Smooth muscle cell (in vitro differentiated cells): ENCODE data around the gene WIPI1. TPM values are rescaled to one million over a fixed set of nuclear protein-coding genes. Genes with fewer than 3 reads are reported as not detected.

Experiments used
- DNase-seq: peaks from one replicate; lab custom pipeline; 2025; ENCODE audit not compliant: unreplicated experiment; lab: John Stamatoyannopoulos, UW
- H2AFZ ChIP-seq: fragments of 200-600 bp; sonication (generic); 2 replicates; pipeline ENCODE4 v1.6.0; 2016; ENCODE audit warnings: antibody characterized with exemption, low read depth, mild to moderate bottlenecking
- H3F3A ChIP-seq: fragments of 200-600 bp; sonication (generic); 2 replicates; pipeline ENCODE4 v1.6.0; 2017; ENCODE audit warnings: antibody characterized with exemption, low read depth
- H3K27ac ChIP-seq: fragments of 200-600 bp; sonication (generic); 2 replicates; pipeline ENCODE4 v1.5.1; 2016; ENCODE audit warnings: low read depth, mild to moderate bottlenecking
- H3K27me3 ChIP-seq: fragments of 200-600 bp; sonication (generic); 2 replicates; pipeline ENCODE4 v1.6.1; 2016; ENCODE audit warnings: low read depth, mild to moderate bottlenecking
- H3K36me3 ChIP-seq: fragments of 200-600 bp; sonication (generic); 2 replicates; pipeline ENCODE4 v1.5.1; 2016; ENCODE audit warnings: low read depth
- H3K4me1 ChIP-seq: fragments of 200-600 bp; sonication (generic); 2 replicates; pipeline ENCODE4 v1.5.1; 2016; ENCODE audit warnings: low read depth
- H3K4me2 ChIP-seq: fragments of 200-600 bp; sonication (generic); 2 replicates; pipeline ENCODE4 v1.6.0; 2016; ENCODE audit warnings: mild to moderate bottlenecking
- H3K4me3 ChIP-seq: fragments of 200-600 bp; sonication (generic); 2 replicates; pipeline ENCODE4 v1.5.1; 2016; ENCODE audit warnings: mild to moderate bottlenecking
- H3K79me2 ChIP-seq: fragments of 200-600 bp; sonication (generic); 2 replicates; pipeline ENCODE4 v1.6.0; 2016; ENCODE audit warnings: low read depth, mild to moderate bottlenecking
- H3K9ac ChIP-seq: fragments of 200-600 bp; sonication (generic); 2 replicates; pipeline ENCODE4 v1.6.0; 2016; ENCODE audit warnings: low read depth
- H3K9me3 ChIP-seq: fragments of 200-600 bp; sonication (generic); replicated peaks from 2 replicates; pipeline ENCODE4 v1.5.1; 2016; ENCODE audit warnings: low read depth
- H4K20me1 ChIP-seq: fragments of 200-600 bp; sonication (generic); 2 replicates; pipeline ENCODE4 v1.6.0; 2016; ENCODE audit warnings: low read depth
- CTCF ChIP-seq: fragments of 200-600 bp; sonication (generic); IDR thresholded peaks from 2 replicates; pipeline ENCODE4 v1.5.1; 2017; ENCODE audit warnings: borderline replicate concordance, mild to moderate bottlenecking, antibody characterized with exemption; ENCODE audit not compliant: insufficient read depth, poor library complexity, severe bottlenecking
- WGBS: methylation state at CpG from one replicate; pipeline ENCODE4 v1.1.7; 2016; ENCODE audit warnings: low lambda C conversion rate; 5-methylcytosine and 5-hydroxymethylcytosine counted together
- polyA plus RNA-seq: library from polyadenylated mRNA; unstranded; fragments of >200 nt; fragmentation: Nextera tagmentation; extraction: Ambion mirVana; gene quantifications from 2 replicates; pipeline ENCODE4 v1.2.1, GENCODE V29; 2016
- total RNA-seq: library from RNA; depleted of rRNA; stranded (reverse); fragments of >200 nt; gene quantifications from 2 replicates; pipeline ENCODE4 v1.2.3, GENCODE V29; 2014

WIPI1 gene
- total and polyA plus RNA-seq, 2 experiments from 2014 or later = 188 to 196 TPM

- H3K4me1 ChIP-seq = no peaks in the 10 kb centered on the region
- DNase-seq = no peak
- no peak overlapping the region for H3K9ac ChIP-seq
- H3K36me3 ChIP-seq = peaks cover 21% of the 10 kb centered on the region
- H3K9me3 ChIP-seq = no peaks in the 10 kb centered on the region
- H3F3A ChIP-seq = no peaks in the 10 kb centered on the region
- no peaks in the 10 kb centered on the region for H3K79me2 ChIP-seq
- H2AFZ ChIP-seq = no peak overlapping the region
- no peak for TF ChIP-seq CTCF
- no peak overlapping the region for H3K4me2 ChIP-seq
- peaks cover 38% of the 10 kb centered on the region for H4K20me1 ChIP-seq
- WGBS = 89% methylated on average over 12 of the region's 12 CpGs
- H3K4me3 ChIP-seq = no peak overlapping the region
- no peak overlapping the region for H3K27ac ChIP-seq
- no peaks in the 10 kb centered on the region for H3K27me3 ChIP-seq
These were observed 23.3 kb downstream of the WIPI1 start for GRCh38 chr17:68433911-68434508.

- DNase-seq = no peak
- H3K4me3 ChIP-seq = no peak overlapping the region
- H3K79me2 ChIP-seq = no peaks in the 10 kb centered on the region
- H3K9me3 ChIP-seq = no peaks in the 10 kb centered on the region
- no peak overlapping the region for H3K9ac ChIP-seq
- no peak overlapping the region for H3K4me2 ChIP-seq
- TF ChIP-seq CTCF = no peak
- H3K4me1 ChIP-seq = no peaks in the 10 kb centered on the region
- H3F3A ChIP-seq = no peaks in the 10 kb centered on the region
- peaks cover 31% of the 10 kb centered on the region for H4K20me1 ChIP-seq
- peaks cover 26% of the 10 kb centered on the region for H3K36me3 ChIP-seq
- 93% methylated on average over 9 of the region's 9 CpGs for WGBS
- no peak overlapping the region for H3K27ac ChIP-seq
- H2AFZ ChIP-seq = no peak overlapping the region
- no peaks in the 10 kb centered on the region for H3K27me3 ChIP-seq
These were observed 24.1 kb downstream of the WIPI1 start for GRCh38 chr17:68433211-68433610.

GRCh38 chr17:68432086-68432864, 25.0 kb downstream of the WIPI1 start:
- Histone ChIP-seq H3F3A (no peaks in the 10 kb centered on the region), H3K79me2 (no peaks in the 10 kb centered on the region), H3K36me3 (peaks cover 27% of the 10 kb centered on the region), H3K27ac (no peak overlapping the region), H4K20me1 (peaks cover 24% of the 10 kb centered on the region), H3K4me1 (no peaks in the 10 kb centered on the region), H3K4me2 (no peak overlapping the region), H3K27me3 (no peaks in the 10 kb centered on the region), H3K9ac (no peak overlapping the region), H3K9me3 (no peaks in the 10 kb centered on the region), H3K4me3 (no peak overlapping the region), H2AFZ (no peak overlapping the region)
- TF ChIP-seq CTCF = no peak
- no peak for DNase-seq
- WGBS = 94% methylated on average over 14 of the region's 14 CpGs
